NCI-H345 treated with DMSO at 0.1 percent for 48 hours (cell line): Measurements from ENCODE around the gene PBXIP1.
A peak's percentile ranks its signal among the peaks of the same experiment; 100 is the strongest.
"Not testable (repeated sequence)": the region's sequence is repeated elsewhere in the genome, so short reads cannot be mapped to it uniquely, and the experiment has no call there.

Source experiments
- DNase-seq: peaks from one replicate; lab custom pipeline; 2025; ENCODE audit not compliant: unreplicated experiment; lab: John Stamatoyannopoulos, UW

The PBXIP1 gene

DNA sequence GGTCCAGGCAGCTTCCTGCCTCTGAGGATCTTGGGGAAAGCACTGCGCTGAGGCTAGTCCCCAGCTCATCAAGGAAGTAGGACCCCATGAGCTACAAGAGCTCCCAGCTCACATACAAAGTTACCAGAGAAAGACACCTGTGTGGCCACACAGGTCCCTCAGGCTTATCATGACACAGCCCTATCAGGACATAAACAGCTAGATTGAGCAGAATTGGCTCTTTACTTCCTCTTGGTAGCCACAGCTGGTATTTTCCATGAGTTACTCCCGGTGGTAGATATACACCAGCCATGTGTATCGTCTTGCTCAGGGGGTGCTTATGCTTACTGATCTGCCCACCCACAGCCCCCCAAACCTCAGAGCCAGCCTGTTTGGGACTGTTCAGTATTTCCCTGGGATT, 38.7 kb upstream of the PBXIP1 start:
- no peak for DNase-seq

GRCh38 chr1:154994269-154994587, 38.3 kb upstream of the PBXIP1 start:
- DNase-seq, result no peak

DNA sequence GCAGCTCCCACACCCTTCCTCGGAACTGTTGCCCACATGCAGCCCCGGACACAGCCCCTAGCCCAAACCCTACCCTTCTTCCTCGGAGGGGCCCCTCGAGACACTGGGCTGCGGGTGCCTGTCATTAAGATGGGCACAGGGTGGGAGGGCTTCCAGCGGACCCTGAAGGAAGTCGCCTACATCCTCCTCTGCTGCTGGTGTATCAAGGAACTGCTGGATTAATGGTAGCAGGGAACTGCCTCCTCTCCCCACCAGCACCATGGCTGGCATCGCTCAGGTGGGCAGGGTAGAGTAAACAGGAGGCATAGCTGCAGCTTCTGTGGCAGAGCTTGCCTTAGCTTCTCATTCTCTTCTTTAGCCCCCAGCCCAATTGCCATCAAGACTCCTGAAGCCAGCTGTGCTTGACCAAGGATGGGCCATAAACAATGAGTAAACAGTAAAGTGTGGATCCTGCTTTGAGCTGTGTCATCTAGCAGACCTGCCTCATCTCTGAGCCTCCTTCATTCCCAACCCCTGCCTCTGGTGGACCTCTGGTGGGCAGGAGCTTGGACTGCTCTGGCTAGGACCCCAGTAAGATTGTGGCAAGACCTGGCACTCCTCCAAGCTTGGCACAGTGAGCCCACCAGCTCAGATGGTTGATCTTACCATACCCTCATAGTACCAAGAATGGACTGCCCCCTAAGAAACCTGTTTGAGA, 37.8 kb upstream of the PBXIP1 start, which contains the start of gene LENEP:
TSS of gene LENEP (plus strand) at position 15 of the 697 bp plus-strand sequence. CDS start at position 37, 22 bp downstream.
- DNase-seq, result no peak

GRCh38 chr1:154992721-154993571, 37.0 kb upstream of the PBXIP1 start:
- no peak for DNase-seq

DNA sequence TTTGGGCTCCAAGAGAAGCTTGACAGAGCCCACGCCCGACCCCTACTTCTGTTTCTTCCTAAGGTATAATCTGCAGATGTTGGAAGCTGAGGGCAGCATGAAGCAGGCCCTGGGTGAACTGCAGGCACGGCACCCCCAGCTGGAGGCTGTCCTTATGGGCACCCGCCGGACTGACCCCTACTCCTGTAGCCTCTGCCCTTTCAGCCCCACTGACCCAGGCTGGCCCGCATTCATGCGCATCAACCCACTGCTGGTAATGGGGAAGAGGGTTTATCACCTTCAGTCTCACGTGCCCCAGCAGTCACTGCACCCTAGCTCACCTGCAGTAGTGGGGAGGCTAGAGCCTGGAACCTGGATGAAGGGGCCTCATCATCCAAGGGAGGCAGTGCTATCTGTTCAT, 34.4 kb upstream of the PBXIP1 start:
- no peak for DNase-seq

DNA sequence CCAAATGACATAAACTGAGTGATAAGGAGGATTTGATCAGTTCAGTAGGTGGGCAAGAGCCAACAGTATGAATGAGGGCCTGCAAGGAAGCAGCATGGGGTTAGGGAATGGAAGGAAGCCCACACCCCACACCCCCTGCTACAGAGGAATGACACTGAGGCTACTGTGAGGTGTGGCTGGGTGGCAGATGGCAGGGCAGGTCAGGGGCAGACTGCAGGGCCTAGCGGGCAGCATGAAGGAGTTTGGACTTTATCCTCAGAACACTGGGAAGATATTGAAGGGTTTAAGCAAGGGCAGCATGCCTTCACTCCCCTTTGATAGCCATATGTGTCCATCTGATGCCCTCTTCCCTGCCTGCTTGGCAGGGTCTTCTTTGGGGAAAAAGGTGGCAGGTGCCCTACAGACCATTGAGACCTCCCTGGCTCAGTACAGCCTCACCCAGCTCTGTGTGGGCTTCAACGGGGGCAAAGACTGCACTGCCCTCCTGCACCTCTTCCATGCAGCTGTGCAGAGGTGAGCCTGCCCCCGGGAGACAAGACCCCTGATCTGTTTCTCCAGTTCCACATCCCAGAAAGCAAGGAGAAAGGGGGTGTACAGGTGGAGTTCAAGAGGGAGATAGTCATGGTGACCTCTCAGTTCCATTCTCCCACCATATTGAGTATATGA, 33.4 kb upstream of the PBXIP1 start:
- DNase-seq, result no peak

DNA sequence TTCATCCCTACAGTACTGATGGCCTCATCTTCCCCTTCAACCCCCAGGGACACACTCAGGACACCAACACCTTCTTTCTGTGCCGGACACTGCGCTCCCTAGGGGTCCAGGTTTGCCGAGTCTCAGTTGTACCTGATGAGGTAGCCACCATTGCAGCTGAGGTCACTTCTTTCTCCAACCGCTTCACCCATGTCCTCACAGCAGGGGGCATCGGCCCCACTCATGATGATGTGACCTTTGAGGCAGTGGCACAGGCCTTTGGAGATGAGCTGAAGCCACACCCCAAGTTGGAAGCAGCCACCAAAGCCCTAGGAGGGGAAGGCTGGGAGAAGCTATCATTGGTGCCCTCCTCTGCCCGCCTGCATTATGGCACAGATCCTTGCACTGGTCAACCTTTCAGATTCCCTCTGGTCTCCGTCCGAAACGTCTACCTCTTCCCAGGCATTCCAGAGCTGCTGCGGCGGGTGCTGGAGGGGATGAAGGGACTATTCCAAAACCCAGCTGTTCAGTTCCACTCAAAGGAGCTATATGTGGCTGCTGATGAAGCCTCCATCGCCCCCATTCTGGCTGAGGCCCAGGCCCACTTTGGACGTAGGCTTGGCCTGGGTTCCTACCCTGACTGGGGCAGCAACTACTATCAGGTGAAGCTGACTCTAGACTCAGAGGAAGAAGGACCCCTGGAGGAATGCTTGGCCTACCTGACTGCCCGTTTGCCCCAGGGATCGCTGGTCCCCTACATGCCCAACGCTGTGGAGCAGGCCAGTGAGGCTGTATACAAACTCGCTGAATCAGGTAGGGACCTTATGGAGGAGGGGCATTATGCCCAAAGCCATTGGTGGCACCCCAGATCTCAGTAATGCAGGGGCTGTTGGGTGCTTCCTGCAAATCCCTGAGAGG, 32.4 kb upstream of the PBXIP1 start:
- no peak for DNase-seq

DNA sequence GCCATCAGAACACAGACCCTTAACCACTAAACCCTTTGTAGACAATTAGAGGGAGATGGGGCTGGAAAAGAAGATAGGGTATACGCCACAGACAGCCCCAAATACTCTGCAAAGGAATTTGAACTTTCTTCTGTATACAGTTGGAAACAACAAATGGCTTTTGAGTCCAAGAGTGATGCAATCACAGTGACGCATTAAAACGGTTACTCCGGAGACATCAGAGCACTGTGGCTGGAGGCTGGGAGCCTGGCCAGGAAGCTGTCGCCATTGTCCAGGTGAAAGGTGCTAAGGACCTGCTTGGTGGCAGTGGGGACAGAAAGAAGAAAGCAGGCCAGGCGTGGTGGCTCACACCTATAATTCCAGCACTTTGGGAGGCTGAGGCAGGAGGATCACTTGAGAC, 31.4 kb upstream of the PBXIP1 start:
- DNase-seq, result no peak

- not testable (repeated sequence) for DNase-seq
These were observed 30.8 kb upstream of the PBXIP1 start for GRCh38 chr1:154986736-154987135.

- DNase-seq, result no peak
These were observed 28.0 kb upstream of the PBXIP1 start for GRCh38 chr1:154983776-154984466.

- peak; percentile 100 for DNase-seq
These were observed 27.2 kb upstream of the PBXIP1 start, which contains the start of gene FLAD1 for GRCh38 chr1:154982897-154983648. TSS of gene FLAD1 (plus strand) at chr1:154983344. CDS start at chr1:154983695, 351 bp downstream.

DNA sequence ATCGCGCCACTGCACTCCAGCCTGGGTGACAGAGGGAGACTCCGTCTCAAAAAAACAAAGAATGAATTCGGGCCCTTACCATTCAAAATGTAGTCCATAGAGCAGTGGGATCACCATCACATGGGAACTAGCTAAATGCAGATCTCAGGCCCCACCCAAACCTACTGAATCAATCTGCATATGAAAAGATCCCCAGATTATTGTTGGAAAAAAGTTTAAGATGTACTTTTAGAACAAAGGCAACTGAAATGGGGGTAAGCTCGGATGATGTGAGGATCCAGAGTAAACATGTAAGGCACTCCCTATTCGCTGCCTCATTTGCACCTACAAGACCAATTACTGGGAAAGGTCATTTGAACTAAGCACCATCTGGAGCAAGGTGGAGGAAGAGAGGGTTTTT, 26.4 kb upstream of the PBXIP1 start:
- no peak for DNase-seq

- no peak for DNase-seq
These were observed 22.5 kb upstream of the PBXIP1 start for GRCh38 chr1:154978360-154978759.

- not testable (repeated sequence) for DNase-seq
These were observed 21.9 kb upstream of the PBXIP1 start for GRCh38 chr1:154977762-154978161.

GRCh38 chr1:154975409-154976059, 19.6 kb upstream of the PBXIP1 start:
- DNase-seq, result no peak

- DNase-seq, result peak; percentile 100
These were observed 19.0 kb upstream of the PBXIP1 start for GRCh38 chr1:154974808-154975408.

DNA sequence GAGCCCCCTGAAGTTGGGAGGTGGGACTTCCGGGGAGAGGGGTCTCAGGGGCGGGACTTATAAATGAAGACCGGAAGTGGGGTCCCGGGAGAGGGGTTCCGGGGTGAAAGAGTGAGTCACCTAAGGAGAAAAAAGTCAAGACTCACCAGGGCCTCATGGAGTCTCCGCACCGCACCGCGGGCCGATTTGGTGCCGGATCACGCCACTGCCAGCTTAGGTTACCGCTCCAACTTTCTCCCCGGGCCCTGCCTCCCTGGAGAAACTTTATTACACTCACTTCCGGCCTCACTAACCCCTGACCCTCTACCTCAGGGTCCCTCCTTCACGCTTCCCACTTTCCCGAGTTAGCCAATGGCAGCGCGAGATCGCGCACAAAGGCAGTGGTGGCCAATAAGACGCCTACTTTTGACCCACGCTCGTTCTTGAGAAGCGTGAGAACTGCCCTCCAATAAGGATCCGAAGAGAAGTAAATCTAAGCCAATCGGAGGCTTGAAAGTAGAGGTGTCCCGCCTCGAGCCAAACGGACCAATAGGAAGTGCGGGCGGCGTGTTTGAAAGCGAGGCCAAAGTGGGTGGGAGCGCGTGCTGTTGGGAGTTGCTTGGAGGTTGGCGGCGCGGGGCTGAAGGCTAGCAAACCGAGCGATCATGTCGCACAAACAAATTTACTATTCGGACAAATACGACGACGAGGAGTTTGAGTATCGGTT, 18.4 kb upstream of the PBXIP1 start, which contains the start of gene CKS1B:
TSS of gene CKS1B (plus strand) at position 580 of the 706 bp plus-strand sequence. CDS start at position 645, 65 bp downstream.
- peak; percentile 100 for DNase-seq
